ENCODE data around the gene ESRRA. TPM values are rescaled to one million over a fixed set of nuclear protein-coding genes. Genes with fewer than 3 reads are reported as not detected.

ESRRA gene
- total and polyA plus RNA-seq, 2 of the 8 experiments (the other 6 are each of a cell fraction or from before 2014, with no cell fraction given) = 18.2 to 37.0 TPM

DNA sequence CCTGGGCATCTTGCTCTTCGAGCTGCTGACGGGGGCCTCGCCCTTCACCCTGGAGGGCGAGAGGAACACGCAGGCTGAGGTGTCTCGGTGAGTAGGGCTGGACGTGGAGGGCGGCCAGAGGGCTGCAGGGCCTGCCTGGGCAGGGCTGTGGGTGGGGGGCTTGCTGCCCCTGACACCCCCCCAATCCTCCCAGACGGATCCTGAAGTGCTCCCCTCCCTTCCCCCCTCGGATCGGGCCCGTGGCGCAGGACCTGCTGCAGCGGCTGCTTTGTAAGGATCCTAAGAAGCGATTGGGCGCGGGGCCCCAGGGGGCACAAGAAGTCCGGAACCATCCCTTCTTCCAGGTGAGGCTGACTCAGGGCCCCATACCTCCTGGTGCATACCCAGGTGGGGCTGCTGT lies 56.3 kb downstream of the ESRRA start (continued):
- TF ChIP-seq, protein P1, sequence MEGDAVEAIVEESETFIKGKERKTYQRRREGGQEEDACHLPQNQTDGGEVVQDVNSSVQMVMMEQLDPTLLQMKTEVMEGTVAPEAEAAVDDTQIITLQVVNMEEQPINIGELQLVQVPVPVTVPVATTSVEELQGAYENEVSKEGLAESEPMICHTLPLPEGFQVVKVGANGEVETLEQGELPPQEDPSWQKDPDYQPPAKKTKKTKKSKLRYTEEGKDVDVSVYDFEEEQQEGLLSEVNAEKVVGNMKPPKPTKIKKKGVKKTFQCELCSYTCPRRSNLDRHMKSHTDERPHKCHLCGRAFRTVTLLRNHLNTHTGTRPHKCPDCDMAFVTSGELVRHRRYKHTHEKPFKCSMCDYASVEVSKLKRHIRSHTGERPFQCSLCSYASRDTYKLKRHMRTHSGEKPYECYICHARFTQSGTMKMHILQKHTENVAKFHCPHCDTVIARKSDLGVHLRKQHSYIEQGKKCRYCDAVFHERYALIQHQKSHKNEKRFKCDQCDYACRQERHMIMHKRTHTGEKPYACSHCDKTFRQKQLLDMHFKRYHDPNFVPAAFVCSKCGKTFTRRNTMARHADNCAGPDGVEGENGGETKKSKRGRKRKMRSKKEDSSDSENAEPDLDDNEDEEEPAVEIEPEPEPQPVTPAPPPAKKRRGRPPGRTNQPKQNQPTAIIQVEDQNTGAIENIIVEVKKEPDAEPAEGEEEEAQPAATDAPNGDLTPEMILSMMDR (IDR thresholded peaks at IDR 0.05; ENCODE audit: control extremely low read depth in 1 of 3, insufficient read depth in 1 of 3, low read depth in 1 of 3, low read length in 3 of 3) = no peak
- TF ChIP-seq JUND (IDR thresholded peaks at IDR 0.05; ENCODE audit: low read length) = no peak
- TF ChIP-seq KDM5A (IDR thresholded peaks at IDR 0.05; ENCODE audit: low read length) = no peak
- TF ChIP-seq MAFK (IDR thresholded peaks at IDR 0.05; ENCODE audit: low read depth, low read length) = no peak
- no peak for TF ChIP-seq ZNF274 (IDR thresholded peaks at IDR 0.05; ENCODE audit: borderline replicate concordance, extremely low read depth, low read length)
- no peak for TF ChIP-seq SAP30 (IDR thresholded peaks at IDR 0.05; ENCODE audit: insufficient read depth, insufficient replicate concordance, low read length)
- no peak for TF ChIP-seq ASH2L (IDR thresholded peaks at IDR 0.05; ENCODE audit: low read length)
